GM12801 (cell line): Measurements from ENCODE around the gene TNNI3K.

Source experiments
- CTCF ChIP-seq: IDR thresholded peaks from one replicate; pipeline ENCODE4 v1.5.1; 2011; ENCODE audit warnings: control low read depth; ENCODE audit not compliant: insufficient read length; ENCODE audit errors: extremely low read depth

TNNI3K gene

GRCh38 chr1:74531796-74532195 is 296.6 kb downstream of the TNNI3K start:
- TF ChIP-seq CTCF = no peak

GRCh38 chr1:74534241-74534640 is 299.1 kb downstream of the TNNI3K start:
- TF ChIP-seq CTCF = no peak

- TF ChIP-seq CTCF = no peak
These were observed 310.6 kb downstream of the TNNI3K start for GRCh38 chr1:74545821-74546220.

- TF ChIP-seq CTCF = no peak
These were observed 314.0 kb downstream of the TNNI3K start for GRCh38 chr1:74548961-74549750.

- no peak for TF ChIP-seq CTCF
These were observed 314.7 kb downstream of the TNNI3K start for GRCh38 chr1:74549932-74550331.

- TF ChIP-seq CTCF = no peak
These were observed 335.8 kb downstream of the TNNI3K start for GRCh38 chr1:74570797-74571492.

GRCh38 chr1:74571493-74571800 is 336.3 kb downstream of the TNNI3K start:
- no peak for TF ChIP-seq CTCF
